RPMI7951 (cell line): ENCODE results near the gene SPEF1. TPM values are rescaled to one million over a fixed set of nuclear protein-coding genes. Genes with fewer than 3 reads are reported as not detected.
"Not testable (repeated sequence)": the region's sequence is repeated elsewhere in the genome, so short reads cannot be mapped to it uniquely, and the experiment has no call there.

Source experiments
- DNase-seq: peaks from one replicate; pipeline ENCODE4 v3.0.0-alpha.2; 2012; ENCODE audit warnings: low read depth
- total RNA-seq: library from RNA; depleted of rRNA; stranded (reverse); fragments of >200 nt; shearing (Covaris generic); gene quantifications from 2 replicates; pipeline ENCODE4 v1.2.3, GENCODE V29; 2014

SPEF1 gene
- total RNA-seq, 1 experiment from 2014 or later: not detected

GRCh38 chr20:3789201-3789600 lies 8.0 kb upstream of the SPEF1 start:
- not testable (repeated sequence) for DNase-seq

GRCh38 chr20:3788685-3789155 lies 7.5 kb upstream of the SPEF1 start:
- DNase-seq: peak; percentile 61

GRCh38 chr20:3787324-3788014 lies 6.2 kb upstream of the SPEF1 start:
- no peak for DNase-seq

- peak; percentile 89 for DNase-seq
These were observed 5.5 kb upstream of the SPEF1 start, which contains the start of gene CENPB for GRCh38 chr20:3786665-3787323. Gene CENPB, minus strand, starts transcription at chr20:3786740. Its CDS starts 257 bp downstream, at chr20:3786483.

GRCh38 chr20:3786126-3786484 lies 4.9 kb upstream of the SPEF1 start:
- peak; percentile 72 for DNase-seq

- peak; percentile 52 for DNase-seq
These were observed 4.2 kb upstream of the SPEF1 start for GRCh38 chr20:3785240-3786125.

GRCh38 chr20:3784863-3785239 lies 3.6 kb upstream of the SPEF1 start:
- no peak for DNase-seq

- peak; percentile 63 for DNase-seq
These were observed 3.1 kb upstream of the SPEF1 start for GRCh38 chr20:3784216-3784853.

GRCh38 chr20:3783511-3784195 lies 2.4 kb upstream of the SPEF1 start:
- DNase-seq: no peak

GRCh38 chr20:3783068-3783489 lies 1.8 kb upstream of the SPEF1 start:
- no peak for DNase-seq

GRCh38 chr20:3782597-3782996 lies 1.3 kb upstream of the SPEF1 start:
- no peak for DNase-seq

- no peak for DNase-seq
These were observed 2.3 kb downstream of the SPEF1 start for GRCh38 chr20:3778976-3779375.

- DNase-seq: peak; percentile 77
These were observed 3.3 kb downstream of the SPEF1 start for GRCh38 chr20:3777716-3778629.

GRCh38 chr20:3777381-3777715 lies 3.9 kb downstream of the SPEF1 start:
- no peak for DNase-seq

GRCh38 chr20:3775457-3776108 lies 5.7 kb downstream of the SPEF1 start:
- no peak for DNase-seq

GRCh38 chr20:3771552-3772058 lies 9.6 kb downstream of the SPEF1 start:
- DNase-seq: no peak

GRCh38 chr20:3768342-3769130 lies 12.7 kb downstream of the SPEF1 start:
- peak; percentile 88 for DNase-seq
